IPS DF 19.7 (cell line): ENCODE results near the gene SGPP1.
"Not testable (repeated sequence)": the region's sequence is repeated elsewhere in the genome, so short reads cannot be mapped to it uniquely, and the experiment has no call there.

Experiments
- DNase-seq: peaks from one replicate; pipeline ENCODE4 v3.0.0-alpha.2; 2013; ENCODE audit warnings: low read depth, low spot score

SGPP1 gene

DNA sequence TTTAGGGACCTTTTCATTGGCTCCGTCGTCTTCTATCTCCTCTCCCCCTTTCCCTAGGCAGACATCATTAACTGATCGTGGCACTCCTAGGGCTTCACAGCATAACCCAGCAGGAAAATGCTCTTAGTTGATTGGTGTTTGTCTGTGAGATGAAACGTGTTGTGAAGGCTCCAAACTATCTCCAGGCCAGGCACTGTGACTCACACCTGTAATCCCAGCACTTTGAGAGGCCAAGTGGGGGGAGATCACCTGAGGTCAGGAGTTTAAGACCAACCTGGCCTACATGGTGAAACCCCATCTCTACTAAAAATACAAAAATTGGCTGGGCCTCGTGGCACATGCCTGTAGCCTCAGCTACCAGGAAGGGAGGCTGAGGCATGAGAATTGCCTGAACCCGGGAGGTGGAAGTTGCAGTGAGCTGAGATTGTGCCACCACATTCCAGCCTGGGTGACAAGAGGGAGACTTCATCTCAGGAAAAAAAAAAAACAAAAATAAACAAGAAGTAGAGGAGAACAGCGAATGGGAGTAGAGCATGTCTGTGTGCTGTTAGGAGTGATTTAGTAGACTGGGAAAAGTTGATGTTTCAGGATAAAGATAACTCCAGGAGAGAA is 53.9 kb downstream of the SGPP1 start:
- DNase-seq = no peak

DNA sequence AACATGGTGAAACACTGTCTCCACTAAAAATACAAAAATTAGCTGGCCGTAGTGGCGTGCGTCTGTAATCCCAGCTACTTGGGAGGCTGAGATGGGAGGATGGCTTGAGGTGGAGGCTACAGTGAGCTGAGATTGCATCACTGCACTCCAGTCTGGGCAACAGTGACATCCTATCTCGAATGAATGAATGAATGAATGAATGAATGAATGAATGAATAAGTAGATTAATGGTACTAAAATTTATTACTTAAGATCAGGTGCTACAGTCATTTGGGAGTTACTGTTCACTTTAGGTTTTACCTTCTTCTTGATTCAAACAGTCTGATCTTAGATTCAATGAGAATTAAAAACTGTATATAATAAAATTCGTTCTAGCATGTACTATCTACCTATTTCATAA is 54.6 kb downstream of the SGPP1 start:
- no peak for DNase-seq

DNA sequence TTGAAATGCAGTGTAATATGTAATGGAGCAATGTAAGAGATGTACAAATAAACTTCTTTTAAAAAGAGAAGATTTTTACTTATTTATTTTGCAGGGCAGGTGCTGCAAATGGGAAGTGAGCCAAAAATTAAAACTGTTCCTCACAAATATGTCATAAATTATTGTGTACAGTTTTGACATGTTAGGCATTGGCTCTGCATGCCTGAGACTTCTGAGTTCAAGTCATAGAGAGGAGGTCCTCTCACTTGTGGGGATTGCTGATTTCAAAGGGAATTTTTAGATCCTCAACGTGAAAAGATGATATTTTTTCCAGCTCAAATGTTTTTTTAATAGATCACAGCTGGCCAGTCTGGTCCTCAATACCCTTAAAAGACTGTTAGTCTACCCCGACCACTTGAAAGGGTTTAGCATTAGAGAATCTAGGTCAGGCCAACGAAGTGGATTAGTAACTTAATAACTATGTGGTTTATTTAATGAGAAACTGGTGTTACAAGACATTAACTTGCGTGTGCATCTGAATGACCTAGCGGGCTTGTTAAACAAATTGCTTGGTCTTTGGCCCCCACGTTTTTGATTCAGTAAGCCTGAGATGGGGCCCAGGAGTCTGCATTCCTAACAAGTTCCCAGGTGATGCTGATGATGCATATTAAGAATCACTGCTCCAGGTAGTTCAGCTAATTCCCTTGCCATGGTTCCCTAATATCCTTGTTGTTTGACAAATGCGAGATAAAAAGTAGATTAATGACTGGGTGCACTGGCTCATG is 55.3 kb downstream of the SGPP1 start:
- no peak for DNase-seq

GRCh38 chr14:63671987-63672386 is 55.9 kb downstream of the SGPP1 start:
- no peak for DNase-seq

DNA sequence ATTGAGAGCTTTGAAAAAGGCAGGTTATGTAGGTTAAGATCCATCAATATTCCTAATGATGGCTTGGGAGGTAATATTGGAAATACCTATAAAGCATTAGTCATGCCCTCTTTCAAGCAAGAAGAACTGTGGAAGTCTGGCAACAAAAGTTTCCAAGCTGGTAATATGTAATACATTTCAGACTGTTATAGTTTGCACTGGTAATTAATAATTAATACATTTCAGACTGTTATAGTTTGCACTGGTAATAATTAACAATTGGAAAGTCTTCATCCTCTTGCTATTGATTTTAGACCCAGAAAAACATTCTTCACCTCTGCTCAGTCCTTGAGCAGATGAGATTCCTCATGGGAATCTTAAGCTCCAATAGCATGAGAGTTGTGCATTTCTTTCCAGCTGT is 57.2 kb downstream of the SGPP1 start:
- DNase-seq = no peak

GRCh38 chr14:63666335-63666734 is 61.5 kb downstream of the SGPP1 start:
- DNase-seq = no peak

DNA sequence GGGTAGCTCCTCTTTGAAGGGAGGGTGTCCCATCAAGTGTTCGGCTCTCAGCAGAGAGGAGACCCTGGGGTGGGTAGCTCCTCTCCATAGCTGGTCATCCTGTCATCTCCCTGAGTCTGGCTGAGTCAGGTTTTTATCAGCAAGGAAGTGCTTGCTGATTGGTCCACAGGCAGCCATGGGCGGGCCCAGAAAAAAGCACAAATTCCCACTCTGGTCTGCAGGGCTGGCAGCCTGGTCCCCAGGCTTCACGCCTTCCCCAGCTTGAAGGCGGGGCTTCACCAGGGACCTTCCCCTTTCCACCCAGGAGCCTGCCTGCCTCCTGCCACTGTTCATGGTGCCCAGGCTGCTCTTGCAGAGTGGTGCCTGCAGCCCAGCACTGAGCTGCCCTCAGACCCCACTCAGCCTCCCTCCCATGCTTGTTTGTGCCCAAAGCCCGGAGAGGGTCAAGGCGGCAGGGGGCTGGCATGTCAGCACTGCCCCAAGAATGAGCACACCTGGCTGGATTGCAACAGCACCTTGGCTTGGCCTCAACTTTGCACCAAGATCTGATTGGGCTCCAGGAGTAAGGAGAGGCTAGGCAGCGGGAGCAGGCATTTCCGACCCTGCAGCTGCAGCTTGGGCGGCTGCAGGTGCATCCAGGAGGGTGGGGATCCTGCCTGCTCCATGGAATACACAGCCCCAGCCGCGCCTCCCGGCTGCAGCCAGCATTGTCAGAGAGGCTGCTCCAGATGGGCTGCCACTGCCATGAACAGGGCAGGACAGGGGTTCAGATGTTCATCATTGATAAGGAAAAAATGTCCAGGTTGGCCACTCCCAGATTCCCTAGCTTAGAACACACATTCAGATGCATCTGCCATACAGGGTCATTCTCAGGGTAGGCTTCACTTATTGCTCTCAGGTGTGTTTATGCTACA is 64.2 kb downstream of the SGPP1 start:
- no peak for DNase-seq

- no peak for DNase-seq
These were observed 65.1 kb downstream of the SGPP1 start for GRCh38 chr14:63662776-63663175.

- not testable (repeated sequence) for DNase-seq
These were observed 66.0 kb downstream of the SGPP1 start for GRCh38 chr14:63661881-63662280.

GRCh38 chr14:63659726-63660125 is 68.1 kb downstream of the SGPP1 start:
- DNase-seq = no peak

DNA sequence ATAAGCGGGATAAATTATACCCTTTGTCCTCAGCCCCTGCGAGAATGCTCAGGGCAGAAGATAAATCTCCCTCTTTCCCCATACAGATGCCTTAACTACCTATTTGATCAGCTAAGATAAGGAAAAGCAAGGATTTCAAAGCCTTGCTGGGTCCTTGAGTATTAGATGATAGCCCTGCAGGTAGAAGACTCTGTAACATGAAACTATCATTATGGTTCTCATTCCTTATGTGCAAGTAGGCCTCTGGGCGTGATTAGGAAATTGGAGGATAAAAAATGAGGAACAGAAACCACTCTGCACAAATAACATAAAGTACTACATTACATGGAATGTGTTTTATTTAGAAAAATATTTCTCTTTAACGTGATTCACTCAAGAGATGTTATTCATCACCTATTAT is 71.7 kb downstream of the SGPP1 start:
- DNase-seq = no peak

DNA sequence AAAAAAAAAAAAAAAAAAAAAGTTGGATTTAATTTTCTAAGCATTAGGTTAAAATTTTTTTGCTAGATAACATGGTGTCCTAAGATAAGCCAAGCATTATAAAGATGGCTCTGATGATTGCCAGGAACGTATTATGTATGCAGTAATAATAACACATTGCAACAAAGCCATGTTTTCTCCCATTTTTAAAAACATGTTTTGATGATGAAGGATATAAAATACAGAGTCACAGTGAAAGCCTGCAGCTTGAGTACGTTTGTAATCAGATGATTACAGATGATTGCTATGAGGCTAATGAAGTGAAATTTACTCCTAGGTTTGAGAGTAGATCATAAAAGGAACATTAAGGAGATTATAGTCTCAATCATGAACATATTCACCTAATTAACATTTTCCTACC is 72.9 kb downstream of the SGPP1 start:
- no peak for DNase-seq

DNA sequence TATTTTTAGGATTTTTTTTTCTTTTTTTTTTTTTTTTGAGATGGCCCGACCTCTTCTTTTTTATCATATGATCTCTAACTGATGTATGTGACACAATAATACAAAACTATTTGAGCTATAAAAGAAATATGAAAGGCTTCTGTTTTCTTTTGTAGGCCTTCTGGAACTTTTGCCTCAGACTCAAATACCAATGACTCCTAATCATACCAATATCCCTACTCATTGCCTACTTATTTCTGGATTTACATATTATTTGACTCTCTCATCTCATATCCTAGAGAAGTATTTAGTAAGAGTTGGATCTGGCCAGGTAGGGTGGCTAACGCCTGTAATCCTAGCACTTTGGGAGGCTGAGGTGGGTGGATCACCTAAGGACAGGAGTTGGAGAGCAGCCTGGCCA is 73.5 kb downstream of the SGPP1 start:
- no peak for DNase-seq

GRCh38 chr14:63652406-63652805 is 75.5 kb downstream of the SGPP1 start:
- DNase-seq = no peak

- DNase-seq = no peak
These were observed 77.5 kb downstream of the SGPP1 start for GRCh38 chr14:63650256-63650952.

GRCh38 chr14:63647696-63648410 is 80.0 kb downstream of the SGPP1 start:
- no peak for DNase-seq

DNA sequence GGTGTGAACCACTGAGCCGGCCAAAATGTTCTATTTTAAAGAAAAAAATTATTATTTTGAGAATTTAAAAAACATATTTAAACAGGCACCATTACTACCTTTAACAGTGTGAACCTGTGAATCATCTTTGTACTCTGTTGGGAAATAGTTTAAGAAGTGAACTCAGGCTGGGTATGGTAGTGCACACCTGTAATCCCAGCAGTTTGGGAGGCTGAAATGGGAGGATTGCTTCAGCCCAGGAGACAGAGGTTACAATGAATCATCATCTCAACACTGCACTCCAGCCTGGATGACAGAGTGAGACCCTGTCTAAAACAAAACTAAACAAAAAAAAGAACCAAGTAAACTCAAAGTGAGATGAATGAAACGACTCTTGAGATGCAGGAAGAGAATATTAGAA is 83.1 kb downstream of the SGPP1 start:
- no peak for DNase-seq

GRCh38 chr14:63642656-63643382 is 85.0 kb downstream of the SGPP1 start:
- DNase-seq = no peak

DNA sequence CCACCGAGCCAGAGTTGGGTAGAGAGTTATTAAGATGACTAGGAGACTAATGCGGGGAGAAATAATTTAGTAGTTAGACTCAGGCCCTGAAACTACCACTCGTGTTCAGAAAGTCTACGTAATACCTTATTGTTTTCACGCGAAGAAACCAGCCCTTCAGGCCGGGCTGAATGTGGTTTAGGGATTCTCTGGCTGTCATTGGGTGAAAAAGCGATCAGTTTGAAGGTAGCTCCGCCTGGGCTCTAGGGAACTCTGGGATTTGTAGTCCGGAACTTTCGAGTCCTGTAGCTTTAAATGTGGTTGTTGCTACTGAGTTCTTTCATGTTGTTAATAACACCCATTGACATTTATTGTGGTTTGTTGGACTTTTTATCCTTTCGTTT is 85.6 kb downstream of the SGPP1 start:
- DNase-seq = peak; percentile 80

DNA sequence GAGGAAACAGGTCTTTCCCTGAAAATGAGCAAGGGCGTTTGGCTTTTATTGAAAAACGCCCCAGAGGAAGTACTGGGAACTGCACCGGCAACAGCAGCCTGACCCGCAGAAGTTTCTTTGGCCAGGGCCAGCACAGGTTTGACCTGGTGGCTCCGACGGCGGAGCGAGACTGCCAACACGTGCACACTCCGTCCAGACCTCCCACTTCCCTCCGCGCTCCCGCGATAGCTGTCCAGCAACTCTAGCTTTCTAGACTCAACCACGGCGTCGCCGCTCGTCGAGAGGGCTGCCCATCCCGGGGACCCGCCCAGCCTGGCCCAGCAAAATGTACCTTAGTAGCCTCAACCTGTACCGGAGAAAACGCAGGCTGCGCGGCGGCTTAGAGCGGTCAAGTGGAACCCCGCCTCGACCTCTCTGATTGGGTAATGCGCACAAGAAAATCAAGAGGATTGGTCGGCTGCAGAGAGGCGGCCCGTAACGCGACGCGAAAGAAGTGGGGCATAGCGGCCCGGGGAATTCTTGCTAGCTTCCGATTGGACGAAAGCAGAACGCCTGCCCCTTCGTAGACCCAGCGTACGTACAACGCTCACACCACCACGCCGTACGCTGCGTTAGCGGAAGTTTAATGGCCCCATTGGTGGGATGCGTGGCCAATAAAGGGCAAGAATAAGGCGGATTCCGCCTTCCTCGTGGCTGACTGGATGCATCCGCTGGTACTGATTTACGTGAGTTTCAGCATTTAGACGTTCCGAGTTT is 86.2 kb downstream of the SGPP1 start, which contains the start of gene WDR89:
Gene WDR89, minus strand, starts transcription at position 399 of the 756 bp plus-strand sequence. CDS start 41,929 bp downstream, outside the sequence.
- DNase-seq = peak; percentile 99
